T-helper 2 cell treated with Interferon-gamma antibody and Interleukin-4, amounts not matched to agents 5 μg/mL and 100 μg/mL, for 36 hours (primary cell): ENCODE results near the gene DBNDD1.
A peak's percentile ranks its signal among the peaks of the same experiment; 100 is the strongest.
"Not testable (repeated sequence)": the region's sequence is repeated elsewhere in the genome, so short reads cannot be mapped to it uniquely, and the experiment has no call there.

Source experiments
- DNase-seq: peaks from one replicate; pipeline ENCODE4 v3.0.0; 2021; ENCODE audit warnings: low spot score
- H3K27ac Mint-ChIP-seq: one replicate; pipeline ENCODE4 v1.8.0; 2021; ENCODE audit warnings: mild to moderate bottlenecking, mixed read lengths
- H3K27me3 Mint-ChIP-seq: one replicate; pipeline ENCODE4 v1.8.0; 2021; ENCODE audit warnings: low read depth, mixed read lengths
- H3K36me3 Mint-ChIP-seq: one replicate; pipeline ENCODE4 v1.8.0; 2021; ENCODE audit warnings: low read depth, mixed read lengths
- H3K4me1 Mint-ChIP-seq: one replicate; pipeline ENCODE4 v1.8.0; 2021; ENCODE audit warnings: low read depth, mixed read lengths
- H3K4me3 Mint-ChIP-seq: one replicate; pipeline ENCODE4 v1.8.0; 2022; ENCODE audit warnings: mild to moderate bottlenecking, moderate library complexity, mixed read lengths
- H3K9me3 Mint-ChIP-seq: one replicate; pipeline ENCODE4 v1.8.0; 2021; ENCODE audit warnings: mixed read lengths

Gene DBNDD1

GRCh38 chr16:90018652-90019542, at the start of gene DBNDD1:
DBNDD1 (minus strand) TSS chr16:90019456; CDS start chr16:90019341, 115 bp downstream.
- DNase-seq = no peak
- Mint-ChIP-seq H3K27ac (no peak within 1 kb of the TSS), H3K36me3 (peaks cover 4% of the 10 kb centered on the region), H3K4me3 (peak within 1 kb of the TSS; percentile 72), H3K9me3 (peaks cover 5% of the 10 kb centered on the region), H3K4me1 (peaks cover 4% of the 10 kb centered on the region), H3K27me3 (peaks cover 23% of the 10 kb centered on the region)

- Mint-ChIP-seq H3K27me3 (peaks cover 15% of the 10 kb centered on the region), H3K27ac (no peak overlapping the region), H3K36me3 (no peaks in the 10 kb centered on the region), H3K4me1 (no peaks in the 10 kb centered on the region), H3K9me3 (no peaks in the 10 kb centered on the region), H3K4me3 (no peak overlapping the region)
- DNase-seq = no peak
Measured at GRCh38 chr16:90061437-90061836, 42.2 kb upstream of the DBNDD1 start.

- Mint-ChIP-seq H3K27me3 (peaks cover 6% of the 10 kb centered on the region), H3K9me3 (peaks cover 22% of the 10 kb centered on the region), H3K36me3 (no peaks in the 10 kb centered on the region), H3K4me3 (no peak overlapping the region), H3K4me1 (no peaks in the 10 kb centered on the region), H3K27ac (no peak overlapping the region)
- DNase-seq = peak; percentile 11
Measured at GRCh38 chr16:90057738-90058173, 38.5 kb upstream of the DBNDD1 start.

- H3K27me3 Mint-ChIP-seq, H3K36me3 Mint-ChIP-seq, H3K4me1 Mint-ChIP-seq, H3K4me3 Mint-ChIP-seq, DNase-seq, H3K27ac Mint-ChIP-seq: not testable (repeated sequence)
- H3K9me3 Mint-ChIP-seq = peaks cover 22% of the 10 kb centered on the region
Measured at GRCh38 chr16:90056521-90056920, 37.3 kb upstream of the DBNDD1 start.

- Mint-ChIP-seq H3K9me3 (peaks cover 22% of the 10 kb centered on the region), H3K4me1 (no peaks in the 10 kb centered on the region), H3K36me3 (no peaks in the 10 kb centered on the region), H3K27me3 (peaks cover 4% of the 10 kb centered on the region), H3K27ac (no peak overlapping the region), H3K4me3 (no peak overlapping the region)
- DNase-seq = no peak
Measured at GRCh38 chr16:90055371-90055770, 36.1 kb upstream of the DBNDD1 start.

- Mint-ChIP-seq H3K36me3 (no peaks in the 10 kb centered on the region), H3K4me1 (no peaks in the 10 kb centered on the region), H3K27me3 (peaks cover 1% of the 10 kb centered on the region), H3K4me3 (no peak overlapping the region), H3K27ac (no peak overlapping the region), H3K9me3 (peaks cover 22% of the 10 kb centered on the region)
- DNase-seq = no peak
Measured at GRCh38 chr16:90054554-90054953, 35.3 kb upstream of the DBNDD1 start.

- no peak for DNase-seq
- Mint-ChIP-seq H3K4me1 (no peaks in the 10 kb centered on the region), H3K27ac (no peak overlapping the region), H3K4me3 (no peak overlapping the region), H3K36me3 (no peaks in the 10 kb centered on the region), H3K9me3 (peaks cover 22% of the 10 kb centered on the region), H3K27me3 (peaks cover 3% of the 10 kb centered on the region)
Measured at GRCh38 chr16:90053902-90054500, 34.7 kb upstream of the DBNDD1 start.

- Mint-ChIP-seq H3K36me3 (no peaks in the 10 kb centered on the region), H3K27me3 (peaks cover 12% of the 10 kb centered on the region), H3K4me3 (no peak overlapping the region), H3K27ac (no peak overlapping the region), H3K9me3 (peaks cover 22% of the 10 kb centered on the region), H3K4me1 (no peaks in the 10 kb centered on the region)
- DNase-seq = no peak
Measured at GRCh38 chr16:90050969-90051368, 31.7 kb upstream of the DBNDD1 start.

- no peaks in the 10 kb centered on the region for H3K4me1 Mint-ChIP-seq
- no peaks in the 10 kb centered on the region for H3K36me3 Mint-ChIP-seq
- no peak overlapping the region for H3K4me3 Mint-ChIP-seq
- H3K27me3 Mint-ChIP-seq = peaks cover 12% of the 10 kb centered on the region
- H3K9me3 Mint-ChIP-seq = peaks cover 8% of the 10 kb centered on the region
- no peak overlapping the region for H3K27ac Mint-ChIP-seq
- no peak for DNase-seq
Measured at GRCh38 chr16:90048737-90049330, 29.6 kb upstream of the DBNDD1 start.

GRCh38 chr16:90048347-90048722, 29.1 kb upstream of the DBNDD1 start:
- Mint-ChIP-seq H3K27me3 (peaks cover 12% of the 10 kb centered on the region), H3K36me3 (no peaks in the 10 kb centered on the region), H3K9me3 (peaks cover 5% of the 10 kb centered on the region), H3K4me1 (no peaks in the 10 kb centered on the region), H3K27ac (no peak overlapping the region), H3K4me3 (no peak overlapping the region)
- no peak for DNase-seq

- Mint-ChIP-seq H3K4me1 (no peaks in the 10 kb centered on the region), H3K4me3 (no peak overlapping the region)
- DNase-seq = no peak
Measured at GRCh38 chr16:90047714-90048346, 28.6 kb upstream of the DBNDD1 start.

GRCh38 chr16:90046971-90047713, 27.9 kb upstream of the DBNDD1 start:
- Mint-ChIP-seq H3K4me3 (no peak overlapping the region), H3K27ac (no peak overlapping the region)

More at GRCh38 chr16:90047714-90048346, 28.6 kb upstream of the DBNDD1 start:
- Mint-ChIP-seq H3K9me3 (no peaks in the 10 kb centered on the region), H3K27me3 (peaks cover 12% of the 10 kb centered on the region), H3K36me3 (no peaks in the 10 kb centered on the region), H3K27ac (no peak overlapping the region)

GRCh38 chr16:90046122-90046970, 27.1 kb upstream of the DBNDD1 start:
- peaks cover 12% of the 10 kb centered on the region for H3K27me3 Mint-ChIP-seq
- no peaks in the 10 kb centered on the region for H3K36me3 Mint-ChIP-seq
- no peaks in the 10 kb centered on the region for H3K9me3 Mint-ChIP-seq
- no peaks in the 10 kb centered on the region for H3K4me1 Mint-ChIP-seq
- no peak overlapping the region for H3K27ac Mint-ChIP-seq
- no peak overlapping the region for H3K4me3 Mint-ChIP-seq
- DNase-seq = no peak

More at GRCh38 chr16:90046971-90047713, 27.9 kb upstream of the DBNDD1 start:
- H3K27me3 Mint-ChIP-seq = peaks cover 12% of the 10 kb centered on the region
- no peaks in the 10 kb centered on the region for H3K9me3 Mint-ChIP-seq
- H3K4me1 Mint-ChIP-seq = no peaks in the 10 kb centered on the region
- H3K36me3 Mint-ChIP-seq = no peaks in the 10 kb centered on the region
- DNase-seq = no peak
